Left ventricle myocardium inferior (tissue), 1 donor: ENCODE results near the gene TATDN2. TPM values are rescaled to one million over a fixed set of nuclear protein-coding genes. Genes with fewer than 3 reads are reported as not detected.

Experiments
- DNase-seq: peaks from one replicate; pipeline ENCODE4 v3.0.0-alpha.2; 2020
- H3K27ac ChIP-seq: fragments of 200-600 bp; replicated peaks from 2 replicates; pipeline ENCODE4 v1.8.0; 2021
- H3K27me3 ChIP-seq: fragments of 200-600 bp; 2 replicates; pipeline ENCODE4 v1.8.0; 2021; ENCODE audit warnings: low read depth
- H3K36me3 ChIP-seq: fragments of 200-600 bp; 2 replicates; pipeline ENCODE4 v1.8.0; 2021
- H3K4me1 ChIP-seq: fragments of 200-600 bp; 2 replicates; pipeline ENCODE4 v1.8.0; 2021
- H3K4me3 ChIP-seq: fragments of 200-600 bp; 2 replicates; pipeline ENCODE4 v1.8.0; 2021; ENCODE audit warnings: mild to moderate bottlenecking, moderate library complexity
- H3K9me3 ChIP-seq: fragments of 200-600 bp; replicated peaks from 2 replicates; pipeline ENCODE4 v1.8.0; 2021
- intact Hi-C: fragments of 100-400 bp; cut with micrococcal nuclease; formaldehyde crosslinking; loops from one replicate; pipeline ENCODE4 v1.11.0; 2022
- total RNA-seq: library from RNA; stranded (reverse); fragmentation: NEBNext Ultra II Directional; extraction: Animal tissue kit (Norgen Biotek cat#: 25700); gene quantifications from one replicate; pipeline ENCODE4 v1.2.1, GENCODE V29; 2021
- TF ChIP-seq, protein P1 (sequence below): fragments of 200-600 bp; IDR thresholded peaks from 2 replicates; pipeline ENCODE4 v1.8.0; 2021; ENCODE audit warnings: antibody characterized with exemption, mild to moderate bottlenecking, borderline replicate concordance
- donor health status: DM: no; HTN: yes; CAD: no; lungs with severe emphysema.

TATDN2 gene
- total RNA-seq, 1 donor from 2014 or later: 15.8 TPM

DNA sequence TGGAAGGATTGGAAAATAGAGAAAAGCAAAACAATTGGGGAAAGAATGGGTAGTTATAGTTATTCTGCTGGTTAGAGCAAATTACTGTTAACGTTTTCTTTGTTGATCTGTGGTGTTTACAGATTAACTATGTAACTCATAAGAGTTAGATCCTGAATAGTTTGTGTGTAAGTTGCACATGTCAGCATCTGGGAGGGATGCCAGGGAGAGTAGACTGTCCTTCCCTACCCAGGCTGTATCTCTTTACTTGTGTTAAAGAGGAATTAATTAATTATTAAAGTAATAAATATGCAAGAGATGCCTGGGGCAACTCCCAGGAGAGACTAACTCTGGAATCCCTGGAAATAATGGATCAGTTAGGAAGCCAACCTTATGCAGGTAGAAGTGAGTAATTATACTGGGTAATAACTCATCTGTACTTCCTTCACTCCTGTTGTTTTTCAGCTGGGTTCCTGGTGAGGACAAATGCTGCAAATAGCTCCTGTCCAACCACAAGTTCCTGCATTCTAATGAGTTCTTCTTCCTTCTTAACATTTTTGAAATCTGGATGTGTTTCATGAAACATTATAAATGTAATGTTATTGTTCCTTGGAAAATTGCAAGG is 25.5 kb downstream of the TATDN2 start:
- TF ChIP-seq, protein P1, sequence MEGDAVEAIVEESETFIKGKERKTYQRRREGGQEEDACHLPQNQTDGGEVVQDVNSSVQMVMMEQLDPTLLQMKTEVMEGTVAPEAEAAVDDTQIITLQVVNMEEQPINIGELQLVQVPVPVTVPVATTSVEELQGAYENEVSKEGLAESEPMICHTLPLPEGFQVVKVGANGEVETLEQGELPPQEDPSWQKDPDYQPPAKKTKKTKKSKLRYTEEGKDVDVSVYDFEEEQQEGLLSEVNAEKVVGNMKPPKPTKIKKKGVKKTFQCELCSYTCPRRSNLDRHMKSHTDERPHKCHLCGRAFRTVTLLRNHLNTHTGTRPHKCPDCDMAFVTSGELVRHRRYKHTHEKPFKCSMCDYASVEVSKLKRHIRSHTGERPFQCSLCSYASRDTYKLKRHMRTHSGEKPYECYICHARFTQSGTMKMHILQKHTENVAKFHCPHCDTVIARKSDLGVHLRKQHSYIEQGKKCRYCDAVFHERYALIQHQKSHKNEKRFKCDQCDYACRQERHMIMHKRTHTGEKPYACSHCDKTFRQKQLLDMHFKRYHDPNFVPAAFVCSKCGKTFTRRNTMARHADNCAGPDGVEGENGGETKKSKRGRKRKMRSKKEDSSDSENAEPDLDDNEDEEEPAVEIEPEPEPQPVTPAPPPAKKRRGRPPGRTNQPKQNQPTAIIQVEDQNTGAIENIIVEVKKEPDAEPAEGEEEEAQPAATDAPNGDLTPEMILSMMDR: no peak
- Histone ChIP-seq H3K36me3 (peaks cover 56% of the 10 kb centered on the region), H3K27me3 (no peaks in the 10 kb centered on the region), H3K4me3 (no peak overlapping the region), H3K27ac (no peak overlapping the region), H3K4me1 (peaks cover 26% of the 10 kb centered on the region), H3K9me3 (no peaks in the 10 kb centered on the region)
- no peak for DNase-seq
- intact Hi-C loops: no loop called here

- H3K27ac ChIP-seq: no peak overlapping the region
- peaks cover 64% of the 10 kb centered on the region for H3K36me3 ChIP-seq
- intact Hi-C loops: no loop called here
- no peak overlapping the region for H3K4me3 ChIP-seq
- DNase-seq: no peak
- H3K27me3 ChIP-seq: no peaks in the 10 kb centered on the region
- no peaks in the 10 kb centered on the region for H3K9me3 ChIP-seq
- TF ChIP-seq, protein P1: no peak
- H3K4me1 ChIP-seq: peaks cover 24% of the 10 kb centered on the region
Observed at GRCh38 chr3:10274601-10275000, 26.3 kb downstream of the TATDN2 start.

DNA sequence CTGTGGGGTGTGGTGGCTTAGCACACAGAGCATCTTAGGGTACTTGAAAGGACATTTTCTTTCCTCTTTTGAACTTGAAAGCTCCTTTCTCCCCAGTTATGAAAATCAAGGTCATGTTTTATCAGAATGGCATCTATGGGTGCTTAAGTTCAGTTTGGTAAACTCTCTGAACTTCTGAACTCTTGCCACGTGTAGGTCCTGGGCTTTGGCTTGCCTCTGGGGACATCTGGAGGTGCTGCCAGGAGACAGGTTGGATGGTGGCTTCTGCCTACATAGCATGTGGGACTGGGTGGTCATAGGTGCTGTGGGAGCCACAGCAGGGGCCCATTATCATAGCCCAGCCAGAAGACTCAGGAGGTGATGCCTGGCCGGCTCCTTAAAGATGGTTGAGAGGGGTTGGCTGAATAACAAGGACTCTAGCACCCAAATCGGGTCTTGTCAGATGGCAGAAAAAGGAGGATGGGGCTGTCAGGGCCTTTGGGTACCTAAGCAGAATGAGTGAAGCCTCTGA is 28.9 kb downstream of the TATDN2 start:
- no peak for DNase-seq
- no peaks in the 10 kb centered on the region for H3K9me3 ChIP-seq
- no peak overlapping the region for H3K4me3 ChIP-seq
- H3K4me1 ChIP-seq: peaks cover 27% of the 10 kb centered on the region
- no peaks in the 10 kb centered on the region for H3K27me3 ChIP-seq
- TF ChIP-seq, protein P1: no peak
- H3K27ac ChIP-seq: no peak overlapping the region
- peaks cover 58% of the 10 kb centered on the region for H3K36me3 ChIP-seq
- intact Hi-C loops: no loop called here

- H3K27me3 ChIP-seq: no peaks in the 10 kb centered on the region
- peaks cover 62% of the 10 kb centered on the region for H3K36me3 ChIP-seq
- H3K9me3 ChIP-seq: no peaks in the 10 kb centered on the region
- intact Hi-C loops: no loop called here
- H3K4me1 ChIP-seq: peaks cover 31% of the 10 kb centered on the region
- TF ChIP-seq, protein P1: no peak
- no peak for DNase-seq
- no peak overlapping the region for H3K4me3 ChIP-seq
- H3K27ac ChIP-seq: no peak overlapping the region
Observed at GRCh38 chr3:10278501-10278900, 30.2 kb downstream of the TATDN2 start.

GRCh38 chr3:10279384-10280176 is 31.3 kb downstream of the TATDN2 start:
- intact Hi-C loops: no loop called here
- peaks cover 67% of the 10 kb centered on the region for H3K36me3 ChIP-seq
- H3K4me1 ChIP-seq: peaks cover 25% of the 10 kb centered on the region
- TF ChIP-seq, protein P1: no peak
- no peaks in the 10 kb centered on the region for H3K9me3 ChIP-seq
- DNase-seq: no peak
- H3K27ac ChIP-seq: no peak overlapping the region
- no peak overlapping the region for H3K4me3 ChIP-seq
- no peaks in the 10 kb centered on the region for H3K27me3 ChIP-seq
